ENCODE results near the gene CLEC2D. TPM values are rescaled to one million over a fixed set of nuclear protein-coding genes. Genes with fewer than 3 reads are reported as not detected.

The CLEC2D gene, protein sequence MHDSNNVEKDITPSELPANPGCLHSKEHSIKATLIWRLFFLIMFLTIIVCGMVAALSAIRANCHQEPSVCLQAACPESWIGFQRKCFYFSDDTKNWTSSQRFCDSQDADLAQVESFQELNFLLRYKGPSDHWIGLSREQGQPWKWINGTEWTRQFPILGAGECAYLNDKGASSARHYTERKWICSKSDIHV
- total RNA-seq (4.1 and 6.5 TPM in 2 replicates), polyA plus RNA-seq (1.4 and 1.8 TPM in 2 replicates), polyA minus RNA-seq (2.1 and 3.7 TPM in 2 replicates), Bru-seq, nascent RNA (percentile 55 among the genes with signal in this experiment), BruChase-seq, experiment 1, labeled RNA remaining after a 6-hour chase (percentile 68 among the genes with signal in this experiment), BruChase-seq, experiment 2, labeled RNA remaining after a 2-hour chase (percentile 69 among the genes with signal in this experiment)
- polyA plus RNA-seq (2011; cell fraction: cytosol; rRNA removed): 0.63 and 0.75 TPM in 2 replicates
- polyA plus RNA-seq (2011; cell fraction: nucleus; rRNA removed): 17.7 and 18.0 TPM in 2 replicates
- polyA plus RNA-seq (2012): 1.1 and 1.2 TPM in 2 replicates
- 0.61 TPM for polyA minus RNA-seq (2011; cell fraction: cytosol; rRNA and poly(A)+ RNA removed)
- 7.1 and 7.4 TPM in 2 replicates for polyA minus RNA-seq (2011; cell fraction: nucleus; rRNA and poly(A)+ RNA removed)
- long read RNA-seq, partial matches to known transcripts: 0 of 3 reads
- long read RNA-seq, other reads (novel, unspliced or antisense): 3 of 3 reads

DNA sequence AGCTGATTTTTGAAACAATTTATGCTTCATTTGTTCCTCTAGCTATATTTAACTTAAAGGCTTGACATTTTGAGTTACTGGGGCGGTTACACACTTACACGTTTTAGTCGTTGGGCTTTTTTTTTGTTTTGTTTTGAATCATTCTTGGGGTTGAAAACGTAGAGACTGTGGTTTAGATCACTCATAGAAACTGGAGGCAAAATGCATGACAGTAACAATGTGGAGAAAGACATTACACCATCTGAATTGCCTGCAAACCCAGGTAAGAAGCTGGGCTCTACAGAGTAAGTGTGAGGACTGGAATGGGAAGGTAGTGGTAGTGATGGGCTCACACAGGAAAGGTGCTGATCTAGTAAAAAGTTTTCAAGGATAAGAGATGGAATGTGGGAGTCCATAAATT is at the start of gene CLEC2D:
Gene CLEC2D, plus strand, starts transcription at position 180 of the 400 bp plus-strand sequence. Its CDS starts 22 bp downstream, at position 202.
- H3K4me2 ChIP-seq (ENCODE audit: insufficient read depth, low read length): no peak within 1 kb of the TSS
- TF ChIP-seq EZH2 (IDR thresholded peaks at IDR 0.05; ENCODE audit: borderline replicate concordance, low read depth, low read length, severe bottlenecking) (no peak), POLR2A (IDR thresholded peaks at IDR 0.05; ENCODE audit: low read depth, low read length) (no peak), JUN (IDR thresholded peaks at IDR 0.05; ENCODE audit: borderline replicate concordance, insufficient read depth, insufficient read length, low read depth) (no peak)
- TF ChIP-seq, protein P1, sequence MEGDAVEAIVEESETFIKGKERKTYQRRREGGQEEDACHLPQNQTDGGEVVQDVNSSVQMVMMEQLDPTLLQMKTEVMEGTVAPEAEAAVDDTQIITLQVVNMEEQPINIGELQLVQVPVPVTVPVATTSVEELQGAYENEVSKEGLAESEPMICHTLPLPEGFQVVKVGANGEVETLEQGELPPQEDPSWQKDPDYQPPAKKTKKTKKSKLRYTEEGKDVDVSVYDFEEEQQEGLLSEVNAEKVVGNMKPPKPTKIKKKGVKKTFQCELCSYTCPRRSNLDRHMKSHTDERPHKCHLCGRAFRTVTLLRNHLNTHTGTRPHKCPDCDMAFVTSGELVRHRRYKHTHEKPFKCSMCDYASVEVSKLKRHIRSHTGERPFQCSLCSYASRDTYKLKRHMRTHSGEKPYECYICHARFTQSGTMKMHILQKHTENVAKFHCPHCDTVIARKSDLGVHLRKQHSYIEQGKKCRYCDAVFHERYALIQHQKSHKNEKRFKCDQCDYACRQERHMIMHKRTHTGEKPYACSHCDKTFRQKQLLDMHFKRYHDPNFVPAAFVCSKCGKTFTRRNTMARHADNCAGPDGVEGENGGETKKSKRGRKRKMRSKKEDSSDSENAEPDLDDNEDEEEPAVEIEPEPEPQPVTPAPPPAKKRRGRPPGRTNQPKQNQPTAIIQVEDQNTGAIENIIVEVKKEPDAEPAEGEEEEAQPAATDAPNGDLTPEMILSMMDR (IDR thresholded peaks at IDR 0.05; ENCODE audit: extremely low read depth in 1 of 2, insufficient read depth in 1 of 2, low read depth in 1 of 2, low read length in 2 of 2): no peak
- TF ChIP-seq, protein P2, sequence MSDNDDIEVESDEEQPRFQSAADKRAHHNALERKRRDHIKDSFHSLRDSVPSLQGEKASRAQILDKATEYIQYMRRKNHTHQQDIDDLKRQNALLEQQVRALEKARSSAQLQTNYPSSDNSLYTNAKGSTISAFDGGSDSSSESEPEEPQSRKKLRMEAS (IDR thresholded peaks at IDR 0.05; ENCODE audit: insufficient read depth, insufficient read length): no peak
- dilution Hi-C loops (cut with MboI; ENCODE audit: extremely low pct_ligation_motif_present, low sequenced_read_pairs) (no loop called here), intact Hi-C loops (cut with micrococcal nuclease) (no loop called here)
- H3K4me1 ChIP-seq (ENCODE audit: control insufficient read depth, extremely low read depth, insufficient read depth, low read length): peaks cover 18% of the 10 kb centered on the region
- H3K79me2 ChIP-seq (ENCODE audit: control insufficient read depth, insufficient read depth, low read length): no peaks in the 10 kb centered on the region
- H3K27ac ChIP-seq (ENCODE audit: insufficient read depth, low read depth, low read length): no peak within 1 kb of the TSS
- no peak within 1 kb of the TSS for H2AFZ ChIP-seq (ENCODE audit: low read depth, low read length)
- H4K20me1 ChIP-seq (replicated peaks; ENCODE audit: control insufficient read depth, extremely low read depth, insufficient read depth, low read length): no peaks in the 10 kb centered on the region
- H3K4me3 ChIP-seq (replicated peaks in 1 of 3; ENCODE audit: insufficient read depth in 1 of 3, low read depth in 1 of 3, low read length in 3 of 3): no peak within 1 kb of the TSS
- no peak for FAIRE-seq
- DNase-seq (ENCODE audit: low read depth, low spot score): no peak
- H3K27me3 ChIP-seq (ENCODE audit: control insufficient read depth in 2 of 2, insufficient read depth in 2 of 2, low read length in 2 of 2): no peaks in the 10 kb centered on the region
- POLR2A ChIA-PET: no interaction called here
- H3K9me3 ChIP-seq (replicated peaks; ENCODE audit: control insufficient read depth, insufficient read depth, low read length): no peaks in the 10 kb centered on the region
- CTCF ChIA-PET: interaction anchor here (0.9 to 1.7 kb wide), 6 partner anchors 11 to 38 kb away, joined by 3 to 7 read pairs (median 4); no protein-coding TSS in a partner anchor
- no TSS peak for BruUV-seq (replicated peaks)
- H3K36me3 ChIP-seq (ENCODE audit: control insufficient read depth in 2 of 2, extremely low read depth in 1 of 2, insufficient read depth in 2 of 2, low read length in 2 of 2): no peaks in the 10 kb centered on the region
- no peak within 1 kb of the TSS for H3K9ac ChIP-seq (replicated peaks; ENCODE audit: extremely low read depth, insufficient read depth, low read length)
- H3K9me1 ChIP-seq (replicated peaks; ENCODE audit: control insufficient read depth, extremely low read depth, insufficient read depth, low read length): no peaks in the 10 kb centered on the region

All from endothelial cell of umbilical vein (primary cell).